Stomach (tissue), 4 donors: ENCODE measurements around the gene LIN28A.

Experiments
- POLR2AphosphoS5 ChIP-seq, 3 donors: sonication (generic); formaldehyde crosslinking; IDR thresholded peaks; one replicate each; pipeline ENCODE4 v1.6.1; 2016; ENCODE audit warnings: antibody characterized with exemption in 3 of 3
- TF ChIP-seq, protein P1 (sequence below), 7 experiments: fragments of 450-650 bp in 4 of 7; fragments of 200-600 bp in 3 of 7; sonication (generic) in 3 of 7; IDR thresholded peaks; one replicate each; pipeline ENCODE4 v1.5.1; 2016 to 2019; ENCODE audit warnings: antibody characterized with exemption in 7 of 7, control low read depth in 2 of 7, mild to moderate bottlenecking in 1 of 7

DNA sequence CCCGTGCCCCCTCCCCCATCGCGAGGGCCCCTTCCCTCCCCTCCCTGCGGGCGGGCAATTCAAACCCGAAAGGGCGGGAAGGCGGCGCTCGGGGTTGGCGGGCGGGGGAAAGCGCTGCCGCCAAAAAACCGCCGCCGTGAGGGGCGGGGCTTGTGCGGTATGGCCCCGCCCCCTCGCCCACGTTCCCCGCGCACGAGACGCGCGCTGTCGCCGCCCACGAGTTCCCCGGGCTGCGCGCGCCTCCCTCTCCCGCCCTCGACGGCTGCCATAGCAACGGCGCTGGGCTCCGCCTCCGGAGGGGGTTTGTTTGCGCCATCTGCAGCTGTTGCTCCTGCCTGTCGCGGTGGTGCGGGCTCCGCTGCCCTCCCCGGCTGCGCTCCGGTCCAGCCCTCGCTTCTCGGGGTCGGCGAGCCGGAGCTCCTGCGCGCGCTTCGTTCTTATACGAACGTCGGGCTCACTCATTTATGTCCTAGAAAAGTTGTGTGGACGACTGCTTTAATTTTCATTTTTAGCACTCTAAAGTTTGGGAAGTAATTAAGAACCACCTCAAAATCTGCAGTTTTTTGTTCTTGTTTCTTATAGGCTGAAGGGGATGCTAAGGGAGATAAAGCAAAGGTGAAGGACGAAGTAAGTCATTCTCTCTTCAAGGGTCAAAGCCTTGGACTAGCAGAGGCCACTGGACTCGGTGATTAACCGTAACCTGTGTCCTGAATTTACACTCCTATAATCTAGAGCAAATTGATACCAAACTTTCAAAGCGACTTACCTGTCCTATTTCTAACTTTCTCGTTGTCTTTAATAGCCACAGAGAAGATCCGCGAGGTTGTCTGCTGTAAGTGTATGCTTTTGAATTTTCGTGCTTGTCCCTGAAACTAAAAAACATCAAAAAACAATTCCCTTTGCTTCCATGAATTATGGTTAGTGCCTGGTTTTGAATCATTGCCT, 62.6 kb downstream of the LIN28A start:
- TF ChIP-seq, protein P1, sequence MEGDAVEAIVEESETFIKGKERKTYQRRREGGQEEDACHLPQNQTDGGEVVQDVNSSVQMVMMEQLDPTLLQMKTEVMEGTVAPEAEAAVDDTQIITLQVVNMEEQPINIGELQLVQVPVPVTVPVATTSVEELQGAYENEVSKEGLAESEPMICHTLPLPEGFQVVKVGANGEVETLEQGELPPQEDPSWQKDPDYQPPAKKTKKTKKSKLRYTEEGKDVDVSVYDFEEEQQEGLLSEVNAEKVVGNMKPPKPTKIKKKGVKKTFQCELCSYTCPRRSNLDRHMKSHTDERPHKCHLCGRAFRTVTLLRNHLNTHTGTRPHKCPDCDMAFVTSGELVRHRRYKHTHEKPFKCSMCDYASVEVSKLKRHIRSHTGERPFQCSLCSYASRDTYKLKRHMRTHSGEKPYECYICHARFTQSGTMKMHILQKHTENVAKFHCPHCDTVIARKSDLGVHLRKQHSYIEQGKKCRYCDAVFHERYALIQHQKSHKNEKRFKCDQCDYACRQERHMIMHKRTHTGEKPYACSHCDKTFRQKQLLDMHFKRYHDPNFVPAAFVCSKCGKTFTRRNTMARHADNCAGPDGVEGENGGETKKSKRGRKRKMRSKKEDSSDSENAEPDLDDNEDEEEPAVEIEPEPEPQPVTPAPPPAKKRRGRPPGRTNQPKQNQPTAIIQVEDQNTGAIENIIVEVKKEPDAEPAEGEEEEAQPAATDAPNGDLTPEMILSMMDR (IDR thresholded peaks at IDR 0.05): no peak
- TF ChIP-seq POLR2AphosphoS5 (IDR thresholded peaks at IDR 0.05): peak in 2 of 3 donors; percentile 82 to 86
